VCaP (cell line): Measurements from ENCODE around the gene LSM5.
A peak's percentile ranks its signal among the peaks of the same experiment; 100 is the strongest.
"Not testable (repeated sequence)": the region's sequence is repeated elsewhere in the genome, so short reads cannot be mapped to it uniquely, and the experiment has no call there.

Experiments used
- H3K27ac ChIP-seq: fragments of 450-650 bp; 2 replicates; pipeline ENCODE4 v1.5.1; 2017
- TF ChIP-seq, protein P1 (sequence below): fragments of 450-650 bp; conservative IDR thresholded peaks from 2 replicates; pipeline ENCODE4 v1.5.1; 2017; ENCODE audit warnings: mild to moderate bottlenecking, moderate library complexity

LSM5 gene

DNA sequence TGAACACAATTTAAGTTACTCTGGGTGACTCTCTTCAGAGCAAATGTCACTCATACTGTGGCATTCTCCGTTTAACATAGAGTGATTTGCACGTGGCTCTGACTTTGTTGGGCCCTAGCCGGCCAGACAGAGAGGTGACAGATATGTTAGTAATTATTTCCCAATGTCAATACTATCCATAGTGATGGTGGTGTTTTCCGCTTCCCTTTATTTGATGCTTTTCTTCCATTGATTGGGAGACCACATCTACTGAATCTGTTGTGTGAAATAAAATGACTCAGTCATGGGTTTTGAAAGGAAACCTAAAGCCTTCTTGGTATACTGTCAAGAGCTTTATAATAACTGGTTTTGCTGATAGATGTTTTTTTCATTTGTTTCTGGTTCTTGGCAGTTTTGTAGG is 12.5 kb upstream of the LSM5 start:
- no peak overlapping the region for H3K27ac ChIP-seq
- TF ChIP-seq, protein P1, sequence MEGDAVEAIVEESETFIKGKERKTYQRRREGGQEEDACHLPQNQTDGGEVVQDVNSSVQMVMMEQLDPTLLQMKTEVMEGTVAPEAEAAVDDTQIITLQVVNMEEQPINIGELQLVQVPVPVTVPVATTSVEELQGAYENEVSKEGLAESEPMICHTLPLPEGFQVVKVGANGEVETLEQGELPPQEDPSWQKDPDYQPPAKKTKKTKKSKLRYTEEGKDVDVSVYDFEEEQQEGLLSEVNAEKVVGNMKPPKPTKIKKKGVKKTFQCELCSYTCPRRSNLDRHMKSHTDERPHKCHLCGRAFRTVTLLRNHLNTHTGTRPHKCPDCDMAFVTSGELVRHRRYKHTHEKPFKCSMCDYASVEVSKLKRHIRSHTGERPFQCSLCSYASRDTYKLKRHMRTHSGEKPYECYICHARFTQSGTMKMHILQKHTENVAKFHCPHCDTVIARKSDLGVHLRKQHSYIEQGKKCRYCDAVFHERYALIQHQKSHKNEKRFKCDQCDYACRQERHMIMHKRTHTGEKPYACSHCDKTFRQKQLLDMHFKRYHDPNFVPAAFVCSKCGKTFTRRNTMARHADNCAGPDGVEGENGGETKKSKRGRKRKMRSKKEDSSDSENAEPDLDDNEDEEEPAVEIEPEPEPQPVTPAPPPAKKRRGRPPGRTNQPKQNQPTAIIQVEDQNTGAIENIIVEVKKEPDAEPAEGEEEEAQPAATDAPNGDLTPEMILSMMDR, result no peak

DNA sequence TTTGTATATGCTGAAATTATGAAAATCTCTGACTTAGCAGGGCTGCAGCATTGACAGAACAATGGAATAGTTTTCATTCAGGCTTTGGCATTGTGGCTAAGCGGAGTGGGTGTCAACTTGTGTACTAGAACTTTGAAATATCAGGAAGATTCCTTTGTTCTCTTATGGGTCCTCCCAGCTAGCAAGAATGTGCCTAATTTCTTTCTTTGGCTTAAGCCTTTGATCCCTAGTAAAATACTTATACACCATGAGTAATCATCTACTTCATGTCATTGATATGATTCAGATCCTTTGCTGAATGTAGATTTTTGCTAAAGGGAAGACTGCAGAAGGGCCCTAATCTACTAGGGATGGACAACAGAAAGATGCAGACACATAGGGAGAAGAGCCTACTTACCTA is 11.3 kb upstream of the LSM5 start:
- no peak overlapping the region for H3K27ac ChIP-seq
- TF ChIP-seq, protein P1, result no peak

- TF ChIP-seq, protein P1, result no peak
- no peak overlapping the region for H3K27ac ChIP-seq
Measured at GRCh38 chr7:32500922-32501341, 10.8 kb upstream of the LSM5 start.

DNA sequence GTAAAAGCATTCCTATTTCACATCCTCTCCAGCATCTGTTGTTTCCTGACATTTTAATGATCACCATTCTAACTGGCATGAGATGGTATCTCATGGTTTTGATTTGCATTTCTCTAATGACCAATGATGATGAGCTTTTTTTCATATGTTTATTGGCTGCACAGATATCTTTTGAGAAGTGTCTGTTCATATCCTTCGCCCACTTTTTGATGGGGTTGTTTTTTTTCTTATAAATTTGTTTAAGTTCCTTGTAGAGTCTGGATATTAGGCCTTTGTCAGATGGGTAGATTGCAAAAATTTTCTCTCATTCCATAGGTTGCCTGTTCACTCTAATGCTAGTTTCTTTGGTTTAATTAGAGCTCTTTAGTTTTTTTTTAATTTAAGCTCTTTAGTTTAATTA is 10.0 kb upstream of the LSM5 start:
- not testable (repeated sequence) for H3K27ac ChIP-seq

- H3K27ac ChIP-seq, result not testable (repeated sequence)
Measured at GRCh38 chr7:32499755-32500154, 9.6 kb upstream of the LSM5 start.

- TF ChIP-seq, protein P1, result no peak
- H3K27ac ChIP-seq, result peak overlapping the region; percentile 90
Measured at GRCh38 chr7:32496052-32496813, 6.1 kb upstream of the LSM5 start.

- TF ChIP-seq, protein P1, result no peak
Measured at GRCh38 chr7:32495298-32496051, 5.3 kb upstream of the LSM5 start, which contains the start of gene AVL9. TSS of gene AVL9 (plus strand) at chr7:32495489. CDS start at chr7:32495710, 221 bp downstream.

DNA sequence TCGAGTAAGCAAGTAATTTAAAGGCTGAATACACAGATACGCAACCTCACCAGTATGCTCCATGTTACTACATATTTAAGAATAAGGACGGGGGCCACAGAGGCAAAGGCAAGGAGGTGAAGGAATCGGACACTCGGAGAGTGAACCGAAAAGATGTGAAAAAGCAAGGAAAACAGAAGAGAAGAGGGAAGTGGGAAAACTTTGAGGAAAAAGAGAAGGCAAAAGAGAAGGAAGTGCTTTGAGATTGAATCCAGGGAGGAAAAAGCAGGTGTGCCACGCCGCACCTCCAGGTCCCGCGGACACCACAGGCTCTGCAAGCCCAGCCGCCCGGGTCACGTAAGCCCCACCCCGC is 4.7 kb upstream of the LSM5 start:
- TF ChIP-seq, protein P1, result no peak
- peak overlapping the region; percentile 90 for H3K27ac ChIP-seq

More at GRCh38 chr7:32495298-32496051, 5.3 kb upstream of the LSM5 start, which contains the start of gene AVL9:
- H3K27ac ChIP-seq, result peak within 1 kb of the TSS; percentile 90
